CD8-positive, alpha-beta memory T cell (primary cell): Measurements from ENCODE around the gene MACROD2. TPM values are rescaled to one million over a fixed set of nuclear protein-coding genes. Genes with fewer than 3 reads are reported as not detected.
"Not testable (repeated sequence)": the region's sequence is repeated elsewhere in the genome, so short reads cannot be mapped to it uniquely, and the experiment has no call there.

Source experiments
- CTCF ChIA-PET: fragments of 350-600 bp; sonication (Branson Sonifier 250); formaldehyde crosslinking; loops from one replicate; lab custom pipeline; 2021; ENCODE audit warnings: antibody characterized with exemption; lab: Charles Lee
- POLR2A ChIA-PET: fragments of 350-600 bp; sonication (Branson Sonifier 250); formaldehyde crosslinking; loops from one replicate; lab custom pipeline; 2021; ENCODE audit warnings: antibody characterized with exemption; lab: Charles Lee
- DNase-seq, 5 donors: peaks; one replicate each; pipeline versions ENCODE4 v3.0.0 to v3.0.0-alpha.2; 2020 to 2022; ENCODE audit warnings: mixed read lengths in 1 of 5
- H3K27ac ChIP-seq: one replicate; pipeline ENCODE4 v1.7.0; 2013; ENCODE audit warnings: low read depth, mild to moderate bottlenecking, low read length, moderate library complexity
- H3K27me3 ChIP-seq: 2 replicates; pipeline ENCODE4 v1.7.0; 2013; ENCODE audit warnings: low read length, mild to moderate bottlenecking; ENCODE audit not compliant: insufficient read depth, poor library complexity, severe bottlenecking
- H3K36me3 ChIP-seq: 2 replicates; pipeline ENCODE4 v1.7.0; 2013; ENCODE audit warnings: mild to moderate bottlenecking, low read length, moderate library complexity; ENCODE audit not compliant: insufficient read depth
- H3K4me1 ChIP-seq: 2 replicates; pipeline ENCODE4 v1.7.0; 2013; ENCODE audit warnings: mild to moderate bottlenecking, low read length, moderate library complexity; ENCODE audit not compliant: insufficient read depth
- H3K4me3 ChIP-seq: 2 replicates; pipeline ENCODE4 v1.7.0; 2013; ENCODE audit warnings: mild to moderate bottlenecking, low read length
- H3K9me3 ChIP-seq: 2 replicates; pipeline ENCODE4 v1.7.0; 2013; ENCODE audit warnings: mild to moderate bottlenecking, low read length
- H3K27ac Mint-ChIP-seq, 8 donors: one replicate each; pipeline ENCODE4 v1.8.0; 2020 to 2021; ENCODE audit warnings: mixed read lengths in 8 of 8, mild to moderate bottlenecking in 6 of 8, inconsistent platforms in 3 of 8, moderate library complexity in 3 of 8
- H3K27me3 Mint-ChIP-seq, 2 donors: one replicate each; pipeline ENCODE4 v1.8.0; 2020 to 2021; ENCODE audit warnings: mixed read lengths in 2 of 2, mild to moderate bottlenecking in 1 of 2, moderate library complexity in 1 of 2
- H3K36me3 Mint-ChIP-seq, 3 donors: one replicate each; pipeline ENCODE4 v1.8.0; 2020 to 2021; ENCODE audit warnings: mixed read lengths in 3 of 3, inconsistent platforms in 1 of 3, mild to moderate bottlenecking in 1 of 3
- H3K4me1 Mint-ChIP-seq, 3 donors: one replicate each; pipeline ENCODE4 v1.8.0; 2020 to 2021; ENCODE audit warnings: mixed read lengths in 3 of 3, inconsistent platforms in 1 of 3, mild to moderate bottlenecking in 1 of 3
- H3K4me3 Mint-ChIP-seq, 7 donors: one replicate each; pipeline ENCODE4 v1.8.0; 2020 to 2021; ENCODE audit warnings: mixed read lengths in 7 of 7, mild to moderate bottlenecking in 6 of 7, moderate library complexity in 4 of 7, inconsistent platforms in 2 of 7
- H3K9me3 Mint-ChIP-seq, 5 donors: one replicate each; pipeline ENCODE4 v1.8.0; 2020 to 2022; ENCODE audit warnings: mixed read lengths in 5 of 5, mild to moderate bottlenecking in 3 of 5, moderate library complexity in 2 of 5, inconsistent platforms in 1 of 5
- polyA plus RNA-seq: library from polyadenylated mRNA; unstranded; fragments of 300-500 nt; fragmentation: Illumina TruSeq; gene quantifications from one replicate; pipeline ENCODE4 v1.2.3, GENCODE V29; 2021
- total RNA-seq, 2 experiments: library from RNA; stranded (reverse); gene quantifications; one replicate each; pipeline ENCODE4 v1.2.3, GENCODE V29; 2021

The MACROD2 gene
- total and polyA plus RNA-seq, 3 experiments from 2014 or later: not detected

- peaks cover 0 to 25% (median 9%) of the 10 kb centered on the region in 5 donors for H3K9me3 Mint-ChIP-seq
- CTCF ChIA-PET: no interaction called here
These were observed 250.2 kb downstream of the MACROD2 start for GRCh38 chr20:14245368-14245970.

DNA sequence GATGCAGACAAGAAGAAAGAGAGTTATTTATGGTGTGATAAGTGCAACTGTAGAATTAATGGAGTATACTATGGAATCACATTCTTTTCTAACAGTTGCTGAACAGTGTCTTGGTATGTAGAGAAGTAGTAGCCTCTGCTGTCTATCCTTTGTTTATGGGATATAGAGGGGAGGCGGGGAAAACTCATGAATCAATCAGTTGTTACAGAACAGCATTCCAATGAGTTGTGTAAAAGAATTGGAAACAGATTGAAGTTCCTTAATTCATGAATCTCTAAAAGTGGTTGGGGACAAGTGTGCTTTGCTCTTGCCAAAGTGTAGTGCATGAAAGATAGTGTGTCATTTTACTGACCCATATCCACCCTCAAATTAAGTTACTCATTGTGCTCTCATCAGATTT, 264.4 kb downstream of the MACROD2 start:
- H3K9me3 Mint-ChIP-seq: peaks cover 12 to 32% (median 15%) of the 10 kb centered on the region in 5 donors
- no peaks in the 10 kb centered on the region for H3K36me3 Mint-ChIP-seq
- ChIA-PET CTCF (no interaction called here), POLR2A (no interaction called here)
- H3K4me1 Mint-ChIP-seq: no peaks in the 10 kb centered on the region
- no peaks in the 10 kb centered on the region for H3K27me3 Mint-ChIP-seq
- no peak overlapping the region for H3K27ac Mint-ChIP-seq
- no peak overlapping the region for H3K4me3 Mint-ChIP-seq
- Histone ChIP-seq H3K9me3 (no peaks in the 10 kb centered on the region), H3K36me3 (no peaks in the 10 kb centered on the region), H3K27ac (no peak overlapping the region), H3K27me3 (no peaks in the 10 kb centered on the region), H3K4me3 (no peak overlapping the region), H3K4me1 (no peaks in the 10 kb centered on the region)
- DNase-seq: no peak

More at GRCh38 chr20:14245368-14245970, 250.2 kb downstream of the MACROD2 start:
- no peak overlapping the region for H3K27ac ChIP-seq
- no peaks in the 10 kb centered on the region for H3K36me3 Mint-ChIP-seq
- no peak for DNase-seq
- no peaks in the 10 kb centered on the region for H3K4me1 Mint-ChIP-seq
- H3K27me3 ChIP-seq: no peaks in the 10 kb centered on the region
- no peaks in the 10 kb centered on the region for H3K4me1 ChIP-seq
- no peaks in the 10 kb centered on the region for H3K9me3 ChIP-seq
- no peak overlapping the region for H3K4me3 ChIP-seq
- H3K27ac Mint-ChIP-seq: no peak overlapping the region
- H3K36me3 ChIP-seq: no peaks in the 10 kb centered on the region
- H3K27me3 Mint-ChIP-seq: no peaks in the 10 kb centered on the region
- H3K4me3 Mint-ChIP-seq: no peak overlapping the region
- POLR2A ChIA-PET: no interaction called here

DNA sequence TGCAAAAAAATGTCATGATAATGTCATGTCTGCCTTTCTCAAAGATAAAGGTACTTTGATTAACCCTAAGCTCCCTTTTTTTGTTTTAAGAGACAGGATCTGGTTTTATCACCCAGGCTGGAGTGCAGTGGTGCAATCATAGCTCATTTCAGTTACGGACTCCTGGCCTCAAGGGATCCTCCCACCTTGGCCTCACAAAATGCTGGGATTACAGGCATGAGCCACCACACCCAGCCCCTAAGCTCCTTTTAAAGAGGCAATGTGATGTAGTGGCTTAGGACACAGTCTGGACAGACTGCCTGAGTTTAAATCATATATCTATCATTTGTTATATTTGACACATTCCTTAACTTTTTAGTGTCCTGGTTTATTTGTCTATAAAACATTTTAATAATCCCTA, 265.1 kb downstream of the MACROD2 start:
- Mint-ChIP-seq H3K27me3 (no peaks in the 10 kb centered on the region), H3K4me3 (no peak overlapping the region), H3K36me3 (no peaks in the 10 kb centered on the region), H3K27ac (no peak overlapping the region), H3K9me3 (peaks cover 9 to 35% (median 10%) of the 10 kb centered on the region in 5 donors), H3K4me1 (no peaks in the 10 kb centered on the region)
- H3K27ac ChIP-seq: no peak overlapping the region
- no peak overlapping the region for H3K4me3 ChIP-seq
- POLR2A ChIA-PET: no interaction called here
- no peaks in the 10 kb centered on the region for H3K36me3 ChIP-seq
- no peaks in the 10 kb centered on the region for H3K27me3 ChIP-seq
- no peaks in the 10 kb centered on the region for H3K9me3 ChIP-seq
- H3K4me1 ChIP-seq: no peaks in the 10 kb centered on the region
- CTCF ChIA-PET: no interaction called here
- DNase-seq: no peak

DNA sequence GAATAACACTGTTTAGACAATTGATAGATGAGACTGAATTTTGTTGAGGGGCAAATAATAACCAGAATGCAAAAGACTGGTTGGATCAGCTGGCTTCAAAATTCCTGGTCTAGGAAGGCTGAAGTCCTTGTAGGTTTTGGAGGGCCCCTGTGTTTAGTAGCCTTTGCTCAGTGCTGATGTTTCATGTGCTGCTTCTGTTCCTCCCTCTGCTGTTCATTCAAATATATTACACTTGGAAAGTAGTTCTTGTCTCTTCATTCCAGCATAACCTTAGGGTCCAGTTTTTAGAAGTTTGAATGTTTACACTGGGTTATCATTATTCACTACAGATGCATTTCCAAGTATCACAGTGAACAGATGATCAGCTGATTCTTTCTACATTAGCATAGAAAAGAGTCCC, 269.6 kb downstream of the MACROD2 start:
- Mint-ChIP-seq H3K9me3 (peaks cover 0 to 20% (median 6%) of the 10 kb centered on the region in 5 donors), H3K27ac (no peak overlapping the region), H3K27me3 (no peaks in the 10 kb centered on the region), H3K36me3 (no peaks in the 10 kb centered on the region), H3K4me1 (no peaks in the 10 kb centered on the region), H3K4me3 (no peak overlapping the region)
- H3K27ac ChIP-seq: no peak overlapping the region
- H3K4me3 ChIP-seq: no peak overlapping the region
- H3K9me3 ChIP-seq: no peaks in the 10 kb centered on the region
- no peaks in the 10 kb centered on the region for H3K4me1 ChIP-seq
- no peaks in the 10 kb centered on the region for H3K36me3 ChIP-seq
- ChIA-PET POLR2A (no interaction called here), CTCF (no interaction called here)
- DNase-seq: no peak
- no peaks in the 10 kb centered on the region for H3K27me3 ChIP-seq

GRCh38 chr20:14266246-14266645, 270.9 kb downstream of the MACROD2 start:
- Mint-ChIP-seq H3K27ac (no peak overlapping the region), H3K4me3 (no peak overlapping the region), H3K36me3 (no peaks in the 10 kb centered on the region), H3K4me1 (no peaks in the 10 kb centered on the region), H3K27me3 (no peaks in the 10 kb centered on the region), H3K9me3 (peaks cover 0 to 14% (median 10%) of the 10 kb centered on the region in 5 donors)
- no peaks in the 10 kb centered on the region for H3K9me3 ChIP-seq
- H3K27ac ChIP-seq: no peak overlapping the region
- DNase-seq: no peak
- no peaks in the 10 kb centered on the region for H3K36me3 ChIP-seq
- ChIA-PET CTCF (no interaction called here), POLR2A (no interaction called here)
- no peak overlapping the region for H3K4me3 ChIP-seq
- no peaks in the 10 kb centered on the region for H3K27me3 ChIP-seq
- H3K4me1 ChIP-seq: no peaks in the 10 kb centered on the region

DNA sequence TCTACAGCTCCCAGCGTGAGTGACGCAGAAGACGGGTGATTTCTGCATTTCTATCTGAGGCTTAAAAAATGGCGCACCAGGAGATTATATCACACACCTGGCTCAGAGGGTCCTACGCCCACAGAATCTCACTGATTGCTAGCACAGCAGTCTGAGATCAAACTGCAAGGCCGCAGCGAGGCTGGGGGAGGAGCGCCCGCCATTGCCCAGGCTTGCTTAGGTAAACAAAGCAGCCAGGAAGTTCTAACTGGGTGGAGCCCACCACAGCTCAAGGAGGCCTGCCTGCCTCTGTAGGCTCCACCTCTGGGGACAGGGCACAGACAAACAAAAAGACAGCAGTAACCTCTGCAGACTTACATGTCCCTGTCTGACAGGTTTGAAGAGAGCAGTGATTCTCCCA, 275.4 kb downstream of the MACROD2 start:
- DNase-seq, H3K9me3 Mint-ChIP-seq, H3K27ac Mint-ChIP-seq, H3K4me1 Mint-ChIP-seq, H3K4me3 ChIP-seq, H3K27me3 Mint-ChIP-seq, H3K4me1 ChIP-seq, POLR2A ChIA-PET, H3K4me3 Mint-ChIP-seq, H3K27me3 ChIP-seq, H3K36me3 ChIP-seq, H3K36me3 Mint-ChIP-seq, H3K27ac ChIP-seq, H3K9me3 ChIP-seq, CTCF ChIA-PET: not testable (repeated sequence)

- peaks cover 3 to 21% (median 5%) of the 10 kb centered on the region in 5 donors for H3K9me3 Mint-ChIP-seq
- H3K27me3 Mint-ChIP-seq: no peaks in the 10 kb centered on the region
- no peak overlapping the region for H3K4me3 Mint-ChIP-seq
- Histone ChIP-seq H3K27ac (no peak overlapping the region), H3K9me3 (no peaks in the 10 kb centered on the region), H3K4me3 (no peak overlapping the region), H3K4me1 (no peaks in the 10 kb centered on the region), H3K27me3 (no peaks in the 10 kb centered on the region), H3K36me3 (no peaks in the 10 kb centered on the region)
- no peak for DNase-seq
- no peaks in the 10 kb centered on the region for H3K4me1 Mint-ChIP-seq
- no peak overlapping the region for H3K27ac Mint-ChIP-seq
- no peaks in the 10 kb centered on the region for H3K36me3 Mint-ChIP-seq
- ChIA-PET CTCF (no interaction called here), POLR2A (no interaction called here)
These were observed 286.8 kb downstream of the MACROD2 start for GRCh38 chr20:14282140-14282539.

- H3K27ac ChIP-seq: no peak overlapping the region
- DNase-seq: no peak
- Mint-ChIP-seq H3K27ac (no peak overlapping the region), H3K9me3 (peaks cover 4 to 25% (median 5%) of the 10 kb centered on the region in 5 donors), H3K4me1 (no peaks in the 10 kb centered on the region), H3K36me3 (no peaks in the 10 kb centered on the region), H3K4me3 (no peak overlapping the region), H3K27me3 (no peaks in the 10 kb centered on the region)
- CTCF ChIA-PET: no interaction called here
- H3K4me3 ChIP-seq: no peak overlapping the region
- POLR2A ChIA-PET: no interaction called here
- H3K4me1 ChIP-seq: no peaks in the 10 kb centered on the region
- no peaks in the 10 kb centered on the region for H3K27me3 ChIP-seq
- H3K9me3 ChIP-seq: no peaks in the 10 kb centered on the region
- no peaks in the 10 kb centered on the region for H3K36me3 ChIP-seq
These were observed 289.1 kb downstream of the MACROD2 start for GRCh38 chr20:14284443-14284842.
